GM13977 (cell line): Measurements from ENCODE around the gene CPEB3.

Source experiments
- DNase-seq: peaks from one replicate; pipeline ENCODE4 v3.0.0; 2012; ENCODE audit warnings: low spot score
- CTCF ChIP-seq: IDR thresholded peaks from 2 replicates; pipeline ENCODE4 v1.5.1; 2012; ENCODE audit warnings: mild to moderate bottlenecking, control low read depth; ENCODE audit not compliant: insufficient read depth; ENCODE audit errors: extremely low read depth, missing control alignments
- in situ Hi-C: fragments of 300-500 bp; cut with MboI; formaldehyde crosslinking; loops from one replicate; pipeline ENCODE4 v1.12.0; 2022; ENCODE audit warnings: low sequenced_read_pairs, low pct_unique_long_range_greater_than_20kb, mixed read lengths, inconsistent platforms; ENCODE audit not compliant: unreplicated experiment

CPEB3 gene

GRCh38 chr10:92103376-92104090 is 187.3 kb downstream of the CPEB3 start:
- DNase-seq, result no peak
- no peak for TF ChIP-seq CTCF
- in situ Hi-C loops, result no loop called here

DNA sequence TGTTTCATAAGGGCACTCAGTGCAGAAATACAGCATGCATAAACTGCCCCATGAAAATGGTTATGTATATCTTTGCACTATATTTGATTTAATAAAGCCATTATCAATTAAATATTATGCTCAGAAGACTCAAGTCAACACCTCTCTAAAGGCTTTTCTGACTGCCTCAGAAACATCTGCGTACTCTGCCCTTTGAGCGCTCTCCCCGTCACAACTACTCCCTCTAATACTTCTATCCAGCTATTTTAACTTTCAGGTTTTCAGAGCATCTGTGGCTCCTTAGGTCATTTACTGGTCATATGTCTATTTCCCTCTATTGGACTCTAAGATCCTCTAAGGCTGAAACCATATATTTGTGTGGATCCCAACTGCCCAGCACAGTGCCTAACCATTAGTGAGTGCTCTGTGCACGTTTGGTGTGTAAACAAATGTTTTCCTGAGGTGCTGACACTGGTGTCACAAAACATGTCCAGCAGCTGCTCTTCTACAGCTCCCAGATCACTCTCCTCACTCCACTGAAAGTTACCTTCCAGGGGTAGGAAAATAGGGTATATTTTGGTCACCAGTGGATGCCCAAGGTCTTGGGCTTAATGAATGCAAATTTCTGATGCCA is 188.2 kb downstream of the CPEB3 start:
- in situ Hi-C loops, result no loop called here
- DNase-seq, result no peak
- no peak for TF ChIP-seq CTCF

- TF ChIP-seq CTCF, result no peak
- no peak for DNase-seq
- in situ Hi-C loops, result no loop called here
These were observed 195.9 kb downstream of the CPEB3 start for GRCh38 chr10:92094960-92095359.

DNA sequence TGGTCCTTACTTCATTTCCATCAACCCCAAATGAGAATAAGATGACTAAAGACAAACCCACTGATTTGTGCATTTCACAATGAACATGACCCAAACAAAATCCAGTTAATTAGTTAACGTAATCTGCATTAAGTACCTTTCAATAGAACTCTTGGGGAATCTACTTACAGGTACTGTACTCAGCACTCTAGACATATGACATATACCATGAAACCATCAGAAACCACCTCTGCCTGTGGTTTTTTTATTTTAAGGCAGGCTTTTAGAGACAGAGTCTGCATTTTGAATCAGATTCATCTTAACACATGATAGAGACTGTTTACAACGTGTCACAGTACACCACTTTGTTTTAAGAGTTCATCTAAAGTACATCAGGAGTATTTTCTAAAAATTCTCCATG is 198.9 kb downstream of the CPEB3 start:
- DNase-seq, result peak; percentile 29
- in situ Hi-C loops, result no loop called here
- TF ChIP-seq CTCF, result no peak

GRCh38 chr10:92087750-92088395 is 203.0 kb downstream of the CPEB3 start:
- in situ Hi-C loops, result loop anchor here (10.0 kb wide), 2 partner anchors 217 to 347 kb away; no protein-coding TSS in a partner anchor
- TF ChIP-seq CTCF, result peak; percentile 86
- DNase-seq, result peak; percentile 71

- DNase-seq, result no peak
- in situ Hi-C loops, result loop anchor here (10.0 kb wide), 2 partner anchors 222 to 352 kb away; no protein-coding TSS in a partner anchor
These were observed 208.1 kb downstream of the CPEB3 start for GRCh38 chr10:92082583-92083280.

More at GRCh38 chr10:92082583-92083280, 208.1 kb downstream of the CPEB3 start:
- TF ChIP-seq CTCF, result no peak
